ENCODE data around the gene C6orf118.

DNA sequence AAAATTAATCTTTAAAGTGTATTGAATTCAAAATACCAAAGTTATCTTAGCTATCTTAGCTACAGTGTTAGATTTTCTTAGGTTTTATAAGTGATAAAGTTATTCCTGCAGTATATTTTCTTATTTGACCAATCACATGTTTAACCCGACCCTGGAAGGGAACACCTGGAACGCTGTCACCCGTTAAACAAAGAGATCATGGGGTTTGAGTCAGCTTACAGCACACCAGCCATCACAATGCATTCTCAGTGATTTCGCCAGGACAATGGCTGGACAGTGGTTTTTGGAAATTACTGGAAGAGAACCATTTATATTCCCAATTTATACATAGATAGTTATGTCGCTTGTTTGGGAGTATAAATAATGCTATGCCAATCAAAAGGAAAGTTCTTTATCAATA, 10.5 kb downstream of the C6orf118 start:
- no peak for TF ChIP-seq SP1 (IDR thresholded peaks at IDR 0.05; ENCODE audit: low read depth, low read length)
- TF ChIP-seq KDM1A (IDR thresholded peaks at IDR 0.05; ENCODE audit: borderline replicate concordance, low read length) = no peak
- TF ChIP-seq, protein P1, sequence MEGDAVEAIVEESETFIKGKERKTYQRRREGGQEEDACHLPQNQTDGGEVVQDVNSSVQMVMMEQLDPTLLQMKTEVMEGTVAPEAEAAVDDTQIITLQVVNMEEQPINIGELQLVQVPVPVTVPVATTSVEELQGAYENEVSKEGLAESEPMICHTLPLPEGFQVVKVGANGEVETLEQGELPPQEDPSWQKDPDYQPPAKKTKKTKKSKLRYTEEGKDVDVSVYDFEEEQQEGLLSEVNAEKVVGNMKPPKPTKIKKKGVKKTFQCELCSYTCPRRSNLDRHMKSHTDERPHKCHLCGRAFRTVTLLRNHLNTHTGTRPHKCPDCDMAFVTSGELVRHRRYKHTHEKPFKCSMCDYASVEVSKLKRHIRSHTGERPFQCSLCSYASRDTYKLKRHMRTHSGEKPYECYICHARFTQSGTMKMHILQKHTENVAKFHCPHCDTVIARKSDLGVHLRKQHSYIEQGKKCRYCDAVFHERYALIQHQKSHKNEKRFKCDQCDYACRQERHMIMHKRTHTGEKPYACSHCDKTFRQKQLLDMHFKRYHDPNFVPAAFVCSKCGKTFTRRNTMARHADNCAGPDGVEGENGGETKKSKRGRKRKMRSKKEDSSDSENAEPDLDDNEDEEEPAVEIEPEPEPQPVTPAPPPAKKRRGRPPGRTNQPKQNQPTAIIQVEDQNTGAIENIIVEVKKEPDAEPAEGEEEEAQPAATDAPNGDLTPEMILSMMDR (IDR thresholded peaks at IDR 0.05; ENCODE audit: control extremely low read depth in 1 of 3, insufficient read depth in 1 of 3, low read depth in 1 of 3, low read length in 3 of 3) = no peak
- no peak for TF ChIP-seq HDAC2 (IDR thresholded peaks at IDR 0.05; ENCODE audit: borderline replicate concordance in 1 of 2, low read depth in 2 of 2, low read length in 2 of 2)
- no peak for TF ChIP-seq EGR1 (IDR thresholded peaks at IDR 0.05; ENCODE audit: borderline replicate concordance, low read depth, low read length)
- no peak for TF ChIP-seq EP300 (IDR thresholded peaks at IDR 0.05; ENCODE audit: borderline replicate concordance in 1 of 2, low read depth in 2 of 2, low read length in 2 of 2)
- TF ChIP-seq CBX8 (IDR thresholded peaks at IDR 0.05; ENCODE audit: borderline replicate concordance, low read depth, low read length) = no peak
- TF ChIP-seq ZNF274 (IDR thresholded peaks at IDR 0.05; ENCODE audit: borderline replicate concordance, extremely low read depth, low read length) = no peak
- no peak for TF ChIP-seq TAF1 (IDR thresholded peaks at IDR 0.05; ENCODE audit: low read depth, low read length)
- TF ChIP-seq CEBPB (IDR thresholded peaks at IDR 0.05; ENCODE audit: low read depth, low read length) = no peak
- no peak for TF ChIP-seq POLR2AphosphoS5 (IDR thresholded peaks at IDR 0.05; ENCODE audit: low read depth, low read length)
- no peak for TF ChIP-seq ASH2L (IDR thresholded peaks at IDR 0.05; ENCODE audit: low read length)
- no peak for TF ChIP-seq TCF12 (IDR thresholded peaks at IDR 0.05; ENCODE audit: low read depth, low read length)
